Vagina (tissue), 2 donors: ENCODE data around the gene MRM2.

Experiments
- POLR2AphosphoS5 ChIP-seq, 2 donors: sonication (generic); formaldehyde crosslinking; IDR thresholded peaks; one replicate each; pipeline ENCODE4 v1.9.0; 2017; ENCODE audit warnings: antibody characterized with exemption in 2 of 2, mild to moderate bottlenecking in 2 of 2, low read depth in 1 of 2; ENCODE audit not compliant: insufficient read depth in 1 of 2
- TF ChIP-seq, protein P1 (sequence below), 3 experiments: fragments of 450-650 bp in 2 of 3; fragments of 200-600 bp in 1 of 3; sonication (generic) in 1 of 3; IDR thresholded peaks; one replicate each; pipeline ENCODE4 v1.5.1; 2017 to 2019; ENCODE audit warnings: antibody characterized with exemption in 3 of 3, mild to moderate bottlenecking in 2 of 3, moderate library complexity in 2 of 3

GRCh38 chr7:2288503-2288902, 46.5 kb upstream of the MRM2 start:
- TF ChIP-seq, protein P1, sequence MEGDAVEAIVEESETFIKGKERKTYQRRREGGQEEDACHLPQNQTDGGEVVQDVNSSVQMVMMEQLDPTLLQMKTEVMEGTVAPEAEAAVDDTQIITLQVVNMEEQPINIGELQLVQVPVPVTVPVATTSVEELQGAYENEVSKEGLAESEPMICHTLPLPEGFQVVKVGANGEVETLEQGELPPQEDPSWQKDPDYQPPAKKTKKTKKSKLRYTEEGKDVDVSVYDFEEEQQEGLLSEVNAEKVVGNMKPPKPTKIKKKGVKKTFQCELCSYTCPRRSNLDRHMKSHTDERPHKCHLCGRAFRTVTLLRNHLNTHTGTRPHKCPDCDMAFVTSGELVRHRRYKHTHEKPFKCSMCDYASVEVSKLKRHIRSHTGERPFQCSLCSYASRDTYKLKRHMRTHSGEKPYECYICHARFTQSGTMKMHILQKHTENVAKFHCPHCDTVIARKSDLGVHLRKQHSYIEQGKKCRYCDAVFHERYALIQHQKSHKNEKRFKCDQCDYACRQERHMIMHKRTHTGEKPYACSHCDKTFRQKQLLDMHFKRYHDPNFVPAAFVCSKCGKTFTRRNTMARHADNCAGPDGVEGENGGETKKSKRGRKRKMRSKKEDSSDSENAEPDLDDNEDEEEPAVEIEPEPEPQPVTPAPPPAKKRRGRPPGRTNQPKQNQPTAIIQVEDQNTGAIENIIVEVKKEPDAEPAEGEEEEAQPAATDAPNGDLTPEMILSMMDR (IDR thresholded peaks at IDR 0.05), result no peak
- no peak for TF ChIP-seq POLR2AphosphoS5 (IDR thresholded peaks at IDR 0.05; ENCODE audit: insufficient read depth in 1 of 2, low read depth in 1 of 2)
